SK-N-SH (cell line): ENCODE measurements around the gene SH2D4B. TPM values are rescaled to one million over a fixed set of nuclear protein-coding genes. Genes with fewer than 3 reads are reported as not detected.

Source experiments
- CTCF ChIA-PET: fragments of 300-600, 350-600 bp; formaldehyde crosslinking; extraction: SDS; loops from one replicate; lab custom pipeline; 2021; lab: Yijun Ruan, JAX
- POLR2A ChIA-PET: fragments of 350-600 bp; sonication (Branson Sonifier 250); formaldehyde crosslinking; extraction: SDS; loops from one replicate; lab custom pipeline; 2020; ENCODE audit warnings: antibody characterized with exemption, inconsistent platforms; lab: Yijun Ruan, JAX
- DNase-seq: peaks from one replicate; pipeline ENCODE4 v3.0.0; 2012
- H2AFZ ChIP-seq: fragments of 200-600 bp; sonication (generic); 2 replicates; pipeline ENCODE4 v1.8.1; 2016; ENCODE audit warnings: antibody characterized with exemption, mild to moderate bottlenecking, low read depth
- H3F3A ChIP-seq: fragments of 200-600 bp; sonication (generic); replicated peaks from 2 replicates; pipeline ENCODE3; 2016; ENCODE audit warnings: antibody characterized with exemption, mild to moderate bottlenecking; ENCODE audit not compliant: insufficient read depth
- H3K27ac ChIP-seq, 2 experiments: fragments of 200-500 bp in 1 of 2; fragments of 200-600 bp in 1 of 2; sonication (Bioruptor generic) in 1 of 2; sonication (generic), shearing (Covaris generic) in 1 of 2; 2 replicates each; pipeline versions ENCODE4 v1.5.1 to v1.6.1; 2014 to 2016; ENCODE audit warnings: low read depth in 2 of 2, inconsistent platforms in 1 of 2, low read length in 1 of 2, mild to moderate bottlenecking in 1 of 2, mixed read lengths in 1 of 2
- H3K27me3 ChIP-seq: fragments of 200-600 bp; sonication (generic), shearing (Covaris generic); 2 replicates; pipeline ENCODE4 v1.6.1; 2016; ENCODE audit warnings: mixed run types; ENCODE audit not compliant: insufficient read depth
- H3K36me3 ChIP-seq, 2 experiments: fragments of 200-500 bp in 1 of 2; fragments of 200-600 bp in 1 of 2; sonication (Bioruptor generic) in 1 of 2; sonication (generic) in 1 of 2; replicated peaks in 1 of 2; 2 replicates each; pipeline versions ENCODE3 to v1.5.1; 2014 to 2016; ENCODE audit warnings: low read length in 1 of 2, mild to moderate bottlenecking in 1 of 2; ENCODE audit not compliant: insufficient read depth in 2 of 2, control insufficient read depth in 1 of 2
- H3K4me1 ChIP-seq, 2 experiments: fragments of 200-500 bp in 1 of 2; fragments of 200-600 bp in 1 of 2; sonication (Bioruptor generic) in 1 of 2; sonication (generic), shearing (Covaris generic) in 1 of 2; 2 replicates each; pipeline versions ENCODE4 v1.5.1 to v1.6.1; 2014 to 2016; ENCODE audit warnings: low read depth in 1 of 2, low read length in 1 of 2, mixed run types in 1 of 2; ENCODE audit not compliant: insufficient read depth in 2 of 2, control insufficient read depth in 1 of 2
- H3K4me2 ChIP-seq: fragments of 200-600 bp; sonication (generic), shearing (Covaris generic); 2 replicates; pipeline ENCODE4 v1.6.1; 2017; ENCODE audit warnings: mixed run types
- H3K4me3 ChIP-seq, 2 experiments: fragments of 200-500 bp in 1 of 2; fragments of 200-600 bp in 1 of 2; sonication (Bioruptor generic) in 1 of 2; sonication (generic), shearing (Covaris generic) in 1 of 2; 2 replicates each; pipeline versions ENCODE4 v1.5.1 to v1.8.1; 2014 to 2016; ENCODE audit warnings: low read depth in 2 of 2, inconsistent platforms in 1 of 2, low read length in 1 of 2, mild to moderate bottlenecking in 1 of 2, mixed read lengths in 1 of 2, moderate library complexity in 1 of 2
- H3K79me2 ChIP-seq: fragments of 200-600 bp; sonication (generic); 2 replicates; pipeline ENCODE4 v1.8.1; 2017; ENCODE audit warnings: mild to moderate bottlenecking; ENCODE audit not compliant: insufficient read depth
- H3K9ac ChIP-seq: fragments of 200-600 bp; sonication (generic); 2 replicates; pipeline ENCODE4 v1.6.1; 2017; ENCODE audit warnings: mixed run types
- H3K9me2 ChIP-seq: fragments of 200-600 bp; sonication (generic); 2 replicates; pipeline ENCODE4 v1.6.1; 2017; ENCODE audit warnings: mixed run types
- H3K9me3 ChIP-seq: fragments of 200-600 bp; sonication (generic); 2 replicates; pipeline ENCODE4 v1.6.1; 2017; ENCODE audit warnings: mixed run types, mild to moderate bottlenecking, moderate library complexity
- H4K20me1 ChIP-seq: fragments of 200-600 bp; sonication (generic); 2 replicates; pipeline ENCODE4 v1.6.1; 2017; ENCODE audit warnings: mild to moderate bottlenecking, mixed run types; ENCODE audit not compliant: insufficient read depth
- ELF1 ChIP-seq: IDR thresholded peaks from 2 replicates; pipeline ENCODE4 v1.4.0; 2012
- EP300 ChIP-seq, 2 experiments: IDR thresholded peaks; 2 replicates each; pipeline versions ENCODE4 v1.4.0 to v1.6.1; 2012; ENCODE audit warnings: borderline replicate concordance in 1 of 2, low read depth in 1 of 2, low read length in 1 of 2
- EZH2phosphoT487 ChIP-seq: fragments of 200-600 bp; sonication (generic); IDR thresholded peaks from 2 replicates; pipeline ENCODE4 v1.6.1; 2017; ENCODE audit warnings: low read depth, mixed run types, mild to moderate bottlenecking, antibody characterized with exemption, moderate library complexity, borderline replicate concordance
- FOSL2 ChIP-seq: IDR thresholded peaks from 2 replicates; pipeline ENCODE4 v1.4.0; 2012; ENCODE audit warnings: low read depth, mild to moderate bottlenecking, moderate library complexity, borderline replicate concordance
- GABPA ChIP-seq: IDR thresholded peaks from 2 replicates; pipeline ENCODE4 v1.4.0; 2012; ENCODE audit warnings: low read depth, mild to moderate bottlenecking
- GATA2 ChIP-seq: sonication (generic); formaldehyde crosslinking; IDR thresholded peaks from 2 replicates; pipeline ENCODE4 v1.5.0; 2020; ENCODE audit warnings: mild to moderate bottlenecking, missing genetic modification reagents
- IRF3 ChIP-seq: fragments of 150-350 bp; IDR thresholded peaks from 2 replicates; pipeline ENCODE4 v1.6.1; 2016; ENCODE audit warnings: mild to moderate bottlenecking, low read depth, low read length
- MEF2A ChIP-seq: IDR thresholded peaks from 2 replicates; pipeline ENCODE4 v1.4.0; 2012; ENCODE audit warnings: low read depth, borderline replicate concordance
- MXI1 ChIP-seq: IDR thresholded peaks from 2 replicates; pipeline ENCODE4 v1.6.1; 2012; ENCODE audit warnings: mild to moderate bottlenecking, low read depth, low read length, improper control_type of control experiment
- NFIC ChIP-seq: IDR thresholded peaks from 2 replicates; pipeline ENCODE4 v1.4.0; 2012; ENCODE audit warnings: borderline replicate concordance
- NRF1 ChIP-seq: IDR thresholded peaks from 2 replicates; pipeline ENCODE4 v1.6.1; 2012; ENCODE audit warnings: low read depth, mild to moderate bottlenecking, low read length
- PBX3 ChIP-seq: IDR thresholded peaks from 2 replicates; pipeline ENCODE4; 2012
- POLR2AphosphoS5 ChIP-seq: IDR thresholded peaks from 2 replicates; pipeline ENCODE4 v1.6.1; 2012; ENCODE audit warnings: low read depth, low read length
- RCOR1 ChIP-seq: fragments of 150-350 bp; IDR thresholded peaks from 2 replicates; pipeline ENCODE4 v1.6.1; 2017; ENCODE audit warnings: antibody characterized with exemption, low read length
- SIN3A ChIP-seq: IDR thresholded peaks from 2 replicates; pipeline ENCODE4 v1.6.1; 2012; ENCODE audit warnings: low read depth, mild to moderate bottlenecking, low read length, moderate library complexity, borderline replicate concordance
- SMC3 ChIP-seq: IDR thresholded peaks from 2 replicates; pipeline ENCODE4 v1.6.1; 2012; ENCODE audit warnings: low read depth, low read length, improper control_type of control experiment
- TCF12 ChIP-seq: IDR thresholded peaks from 2 replicates; pipeline ENCODE4 v1.4.0; 2012
- WGBS: methylation state at CpG from one replicate; pipeline ENCODE4 v1.1.6; 2017; ENCODE audit warnings: low lambda C conversion rate; 5-methylcytosine and 5-hydroxymethylcytosine counted together
- polyA plus RNA-seq, 3 experiments: library from polyadenylated mRNA; depleted of rRNA; stranded (reverse); fragments of >200 nt; gene quantifications; 2 replicates each; pipeline ENCODE4 v1.2.3, GENCODE V29; 2012
- TF ChIP-seq, protein P1 (sequence below): IDR thresholded peaks from 2 replicates; pipeline ENCODE4 v1.4.0; 2012; ENCODE audit warnings: low read depth
- TF ChIP-seq, protein P2 (sequence below): IDR thresholded peaks from 2 replicates; pipeline ENCODE4 v1.6.1; 2012; ENCODE audit warnings: mild to moderate bottlenecking, low read depth, low read length, moderate library complexity

Gene SH2D4B
- polyA plus RNA-seq, 1 of the 3 experiments (the other 2 are of a cell fraction) = not detected

DNA sequence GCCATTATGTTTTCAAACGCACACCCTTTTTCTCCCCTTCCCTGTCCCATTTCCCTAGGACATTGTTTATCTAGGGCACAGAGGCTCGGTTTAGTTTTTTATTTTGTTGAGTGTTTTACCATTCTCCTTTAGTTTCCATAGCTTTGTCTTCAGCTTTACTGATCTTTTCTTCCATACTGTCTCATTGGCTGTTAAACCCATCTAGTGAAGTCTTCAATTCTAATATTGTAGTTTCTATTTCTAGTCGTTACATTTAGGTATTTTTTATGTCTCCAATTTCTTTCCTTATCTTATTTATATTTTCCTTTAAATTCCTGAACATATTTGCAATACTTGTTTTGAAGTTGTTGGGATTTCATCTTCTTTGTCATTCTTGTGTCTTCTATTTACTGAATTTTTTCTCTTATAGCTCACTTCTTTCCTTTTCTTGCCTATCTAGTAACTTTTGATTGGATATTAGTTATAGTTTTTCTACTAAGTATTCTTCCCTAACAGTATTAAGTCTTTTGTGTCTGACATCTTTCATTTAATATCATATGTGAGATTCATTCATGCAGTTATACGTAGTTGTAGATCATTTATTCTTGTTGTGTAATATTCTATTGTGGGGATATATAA is 41.0 kb upstream of the SH2D4B start:
- Histone ChIP-seq H3K4me2 (no peak overlapping the region), H3K9ac (no peak overlapping the region), H2AFZ (no peak overlapping the region), H4K20me1 (no peaks in the 10 kb centered on the region), H3K9me2 (no peaks in the 10 kb centered on the region), H3K9me3 (no peaks in the 10 kb centered on the region), H3K79me2 (peaks cover 98% of the 10 kb centered on the region), H3K4me3 (no peak overlapping the region), H3F3A (peaks cover 39% of the 10 kb centered on the region), H3K27me3 (no peaks in the 10 kb centered on the region), H3K27ac (peak overlapping the region in 1 of 2 experiments; percentile 77; a peak in 1 of 4 replicates), H3K4me1 (peaks cover 19 to 43% of the 10 kb centered on the region in 2 experiments; a peak in 3 of 4 replicates), H3K36me3 (peaks cover 13 to 16% of the 10 kb centered on the region in 2 experiments)
- ChIA-PET CTCF (interaction anchor here (0.7 to 21.2 kb wide), 4 partner anchors 9 to 116 kb away, joined by 3 to 602 read pairs (median 12); partner anchors contain the start of gene TSPAN14), POLR2A (no interaction called here)
- no peak for DNase-seq
- 94% methylated on average over 4 of the region's 4 CpGs for WGBS
- TF ChIP-seq MXI1 (no peak), MEF2A (no peak), EZH2phosphoT487 (no peak), RCOR1 (no peak), NFIC (no peak), SMC3 (no peak), NRF1 (no peak), IRF3 (no peak), GATA2 (CRISPR knock-in tag) (no peak), POLR2AphosphoS5 (no peak), PBX3 (no peak), GABPA (no peak), EP300 (IDR thresholded peaks at IDR 0.05; ENCODE audit: borderline replicate concordance in 1 of 2, low read depth in 1 of 2, low read length in 1 of 2) (no peak), FOSL2 (no peak), ELF1 (no peak), TCF12 (no peak), SIN3A (no peak)
- TF ChIP-seq, protein P1, sequence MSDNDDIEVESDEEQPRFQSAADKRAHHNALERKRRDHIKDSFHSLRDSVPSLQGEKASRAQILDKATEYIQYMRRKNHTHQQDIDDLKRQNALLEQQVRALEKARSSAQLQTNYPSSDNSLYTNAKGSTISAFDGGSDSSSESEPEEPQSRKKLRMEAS = no peak
- TF ChIP-seq, protein P2, sequence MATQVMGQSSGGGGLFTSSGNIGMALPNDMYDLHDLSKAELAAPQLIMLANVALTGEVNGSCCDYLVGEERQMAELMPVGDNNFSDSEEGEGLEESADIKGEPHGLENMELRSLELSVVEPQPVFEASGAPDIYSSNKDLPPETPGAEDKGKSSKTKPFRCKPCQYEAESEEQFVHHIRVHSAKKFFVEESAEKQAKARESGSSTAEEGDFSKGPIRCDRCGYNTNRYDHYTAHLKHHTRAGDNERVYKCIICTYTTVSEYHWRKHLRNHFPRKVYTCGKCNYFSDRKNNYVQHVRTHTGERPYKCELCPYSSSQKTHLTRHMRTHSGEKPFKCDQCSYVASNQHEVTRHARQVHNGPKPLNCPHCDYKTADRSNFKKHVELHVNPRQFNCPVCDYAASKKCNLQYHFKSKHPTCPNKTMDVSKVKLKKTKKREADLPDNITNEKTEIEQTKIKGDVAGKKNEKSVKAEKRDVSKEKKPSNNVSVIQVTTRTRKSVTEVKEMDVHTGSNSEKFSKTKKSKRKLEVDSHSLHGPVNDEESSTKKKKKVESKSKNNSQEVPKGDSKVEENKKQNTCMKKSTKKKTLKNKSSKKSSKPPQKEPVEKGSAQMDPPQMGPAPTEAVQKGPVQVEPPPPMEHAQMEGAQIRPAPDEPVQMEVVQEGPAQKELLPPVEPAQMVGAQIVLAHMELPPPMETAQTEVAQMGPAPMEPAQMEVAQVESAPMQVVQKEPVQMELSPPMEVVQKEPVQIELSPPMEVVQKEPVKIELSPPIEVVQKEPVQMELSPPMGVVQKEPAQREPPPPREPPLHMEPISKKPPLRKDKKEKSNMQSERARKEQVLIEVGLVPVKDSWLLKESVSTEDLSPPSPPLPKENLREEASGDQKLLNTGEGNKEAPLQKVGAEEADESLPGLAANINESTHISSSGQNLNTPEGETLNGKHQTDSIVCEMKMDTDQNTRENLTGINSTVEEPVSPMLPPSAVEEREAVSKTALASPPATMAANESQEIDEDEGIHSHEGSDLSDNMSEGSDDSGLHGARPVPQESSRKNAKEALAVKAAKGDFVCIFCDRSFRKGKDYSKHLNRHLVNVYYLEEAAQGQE = no peak
